DMS114 treated with DMSO at 0.1 percent for 48 hours (cell line): Measurements from ENCODE around the gene NAT9.
A peak's percentile ranks its signal among the peaks of the same experiment; 100 is the strongest.

Experiments used
- DNase-seq: peaks from one replicate; lab custom pipeline; 2025; ENCODE audit not compliant: unreplicated experiment; lab: John Stamatoyannopoulos, UW

NAT9 gene

GRCh38 chr17:74763565-74764387 lies 12.4 kb downstream of the NAT9 start:
- DNase-seq = no peak

GRCh38 chr17:74761931-74762330 lies 14.2 kb downstream of the NAT9 start:
- DNase-seq = no peak

GRCh38 chr17:74761419-74761818 lies 14.7 kb downstream of the NAT9 start:
- no peak for DNase-seq

GRCh38 chr17:74760404-74761105 lies 15.6 kb downstream of the NAT9 start:
- no peak for DNase-seq

GRCh38 chr17:74759941-74760340 lies 16.2 kb downstream of the NAT9 start:
- DNase-seq = no peak

- DNase-seq = no peak
Measured at GRCh38 chr17:74759243-74759801, 16.8 kb downstream of the NAT9 start.

GRCh38 chr17:74758848-74759168 lies 17.3 kb downstream of the NAT9 start:
- no peak for DNase-seq

GRCh38 chr17:74757931-74758847 lies 18.0 kb downstream of the NAT9 start:
- no peak for DNase-seq

GRCh38 chr17:74757502-74757901 lies 18.6 kb downstream of the NAT9 start:
- DNase-seq = no peak

- DNase-seq = no peak
Measured at GRCh38 chr17:74756891-74757290, 19.3 kb downstream of the NAT9 start.

GRCh38 chr17:74755533-74755932 lies 20.6 kb downstream of the NAT9 start:
- no peak for DNase-seq

GRCh38 chr17:74754832-74755231 lies 21.3 kb downstream of the NAT9 start:
- DNase-seq = no peak

- no peak for DNase-seq
Measured at GRCh38 chr17:74752822-74753401, 23.2 kb downstream of the NAT9 start.

GRCh38 chr17:74752415-74752814 lies 23.7 kb downstream of the NAT9 start:
- DNase-seq = no peak

- no peak for DNase-seq
Measured at GRCh38 chr17:74750327-74751069, 25.6 kb downstream of the NAT9 start.

- DNase-seq = no peak
Measured at GRCh38 chr17:74750039-74750326, 26.2 kb downstream of the NAT9 start.

- DNase-seq = no peak
Measured at GRCh38 chr17:74749279-74750038, 26.7 kb downstream of the NAT9 start.

- peak; percentile 80 for DNase-seq
Measured at GRCh38 chr17:74748529-74749278, 27.4 kb downstream of the NAT9 start, which contains the start of gene NHERF1. Gene NHERF1 (plus strand): TSS chr17:74748628. CDS start chr17:74748847, 219 bp downstream.

GRCh38 chr17:74748279-74748528 lies 27.9 kb downstream of the NAT9 start:
- no peak for DNase-seq
